ENCODE results near the gene COL4A4.

The COL4A4 gene

GRCh38 chr2:227052879-227053278 lies 111.1 kb downstream of the COL4A4 start:
- TF ChIP-seq, protein P1, sequence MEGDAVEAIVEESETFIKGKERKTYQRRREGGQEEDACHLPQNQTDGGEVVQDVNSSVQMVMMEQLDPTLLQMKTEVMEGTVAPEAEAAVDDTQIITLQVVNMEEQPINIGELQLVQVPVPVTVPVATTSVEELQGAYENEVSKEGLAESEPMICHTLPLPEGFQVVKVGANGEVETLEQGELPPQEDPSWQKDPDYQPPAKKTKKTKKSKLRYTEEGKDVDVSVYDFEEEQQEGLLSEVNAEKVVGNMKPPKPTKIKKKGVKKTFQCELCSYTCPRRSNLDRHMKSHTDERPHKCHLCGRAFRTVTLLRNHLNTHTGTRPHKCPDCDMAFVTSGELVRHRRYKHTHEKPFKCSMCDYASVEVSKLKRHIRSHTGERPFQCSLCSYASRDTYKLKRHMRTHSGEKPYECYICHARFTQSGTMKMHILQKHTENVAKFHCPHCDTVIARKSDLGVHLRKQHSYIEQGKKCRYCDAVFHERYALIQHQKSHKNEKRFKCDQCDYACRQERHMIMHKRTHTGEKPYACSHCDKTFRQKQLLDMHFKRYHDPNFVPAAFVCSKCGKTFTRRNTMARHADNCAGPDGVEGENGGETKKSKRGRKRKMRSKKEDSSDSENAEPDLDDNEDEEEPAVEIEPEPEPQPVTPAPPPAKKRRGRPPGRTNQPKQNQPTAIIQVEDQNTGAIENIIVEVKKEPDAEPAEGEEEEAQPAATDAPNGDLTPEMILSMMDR (IDR thresholded peaks at IDR 0.05), result no peak
- no peak overlapping the region for H3K27ac ChIP-seq

DNA sequence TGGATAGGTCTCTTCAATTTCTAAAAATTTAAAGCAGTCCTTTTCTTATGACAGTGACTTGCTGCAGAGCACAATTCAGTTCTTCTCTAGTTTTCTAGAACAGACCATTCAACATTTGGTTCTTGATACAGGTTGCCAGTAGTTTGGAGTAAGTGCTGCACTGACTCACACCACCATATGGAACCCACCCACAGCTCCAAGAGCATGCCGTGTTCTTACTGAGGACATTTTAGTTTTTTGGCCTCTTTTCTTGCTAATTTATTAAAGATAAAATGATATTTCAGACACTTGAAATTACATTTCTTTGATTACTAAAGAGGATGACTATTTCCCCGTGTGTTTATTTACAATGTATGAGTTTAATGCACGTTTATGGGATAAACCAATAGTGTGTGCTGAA lies 120.0 kb downstream of the COL4A4 start:
- no peak overlapping the region for H3K27ac ChIP-seq
- TF ChIP-seq, protein P1 (IDR thresholded peaks at IDR 0.05), result no peak
- TF ChIP-seq ZFX (IDR thresholded peaks at IDR 0.05; ENCODE audit: borderline replicate concordance), result no peak

GRCh38 chr2:227038550-227039189 lies 125.3 kb downstream of the COL4A4 start:
- TF ChIP-seq, protein P1 (IDR thresholded peaks at IDR 0.05), result no peak
- TF ChIP-seq ZFX (IDR thresholded peaks at IDR 0.05; ENCODE audit: borderline replicate concordance), result no peak
- no peak overlapping the region for H3K27ac ChIP-seq

DNA sequence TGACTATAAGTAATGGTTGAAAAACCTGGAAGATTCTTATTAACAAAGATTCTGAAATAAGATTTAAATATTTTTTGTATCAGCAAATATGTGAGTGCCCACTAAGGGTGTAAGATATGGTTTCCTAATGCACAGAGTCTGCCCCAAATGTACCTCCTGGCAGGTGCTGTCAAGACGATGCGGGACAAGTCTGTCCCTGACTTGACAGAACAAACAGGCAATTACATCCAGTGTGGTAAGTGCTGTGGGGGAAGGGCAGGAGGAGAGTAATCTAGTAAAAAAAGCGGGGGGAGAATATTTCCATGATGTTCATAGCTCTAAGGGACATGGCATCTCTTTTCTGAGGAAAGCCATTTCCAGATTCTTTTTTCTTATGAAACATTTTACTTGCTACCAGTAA lies 127.5 kb downstream of the COL4A4 start:
- TF ChIP-seq ZFX (IDR thresholded peaks at IDR 0.05; ENCODE audit: borderline replicate concordance), result no peak
- TF ChIP-seq, protein P1 (IDR thresholded peaks at IDR 0.05), result no peak
- no peak overlapping the region for H3K27ac ChIP-seq

DNA sequence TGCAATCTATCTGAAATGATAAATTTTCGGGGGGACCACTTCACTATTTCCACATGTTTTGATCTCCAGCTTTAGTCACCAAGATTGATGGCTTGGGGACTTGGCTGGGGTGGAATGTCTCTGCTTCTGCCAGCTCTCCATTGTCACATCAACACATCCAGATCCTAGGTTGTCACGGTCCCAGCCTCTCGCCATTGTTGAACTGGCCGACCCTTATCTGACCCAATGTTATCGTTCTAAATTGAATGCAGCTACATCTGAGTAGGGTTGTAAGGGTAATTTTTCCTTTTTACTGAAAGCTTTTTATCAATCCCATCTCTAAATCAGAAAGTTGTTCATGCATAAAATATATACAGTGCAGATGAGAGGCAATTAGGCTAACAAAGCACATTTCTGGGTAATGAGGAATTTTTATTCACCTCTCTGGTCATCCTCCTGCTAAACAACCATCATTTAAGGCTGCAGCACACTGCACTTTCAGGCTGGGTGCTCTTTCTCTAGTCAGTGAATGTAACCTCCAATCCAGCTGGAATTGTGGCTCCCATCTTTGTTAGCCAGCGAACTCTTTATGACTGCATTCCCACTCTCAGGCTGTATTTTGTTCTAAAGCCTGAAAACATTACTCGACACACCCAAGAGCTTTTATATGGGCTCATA lies 128.2 kb downstream of the COL4A4 start:
- TF ChIP-seq, protein P1 (IDR thresholded peaks at IDR 0.05), result no peak
- TF ChIP-seq ZFX (IDR thresholded peaks at IDR 0.05; ENCODE audit: borderline replicate concordance), result no peak
- H3K27ac ChIP-seq, result no peak overlapping the region

DNA sequence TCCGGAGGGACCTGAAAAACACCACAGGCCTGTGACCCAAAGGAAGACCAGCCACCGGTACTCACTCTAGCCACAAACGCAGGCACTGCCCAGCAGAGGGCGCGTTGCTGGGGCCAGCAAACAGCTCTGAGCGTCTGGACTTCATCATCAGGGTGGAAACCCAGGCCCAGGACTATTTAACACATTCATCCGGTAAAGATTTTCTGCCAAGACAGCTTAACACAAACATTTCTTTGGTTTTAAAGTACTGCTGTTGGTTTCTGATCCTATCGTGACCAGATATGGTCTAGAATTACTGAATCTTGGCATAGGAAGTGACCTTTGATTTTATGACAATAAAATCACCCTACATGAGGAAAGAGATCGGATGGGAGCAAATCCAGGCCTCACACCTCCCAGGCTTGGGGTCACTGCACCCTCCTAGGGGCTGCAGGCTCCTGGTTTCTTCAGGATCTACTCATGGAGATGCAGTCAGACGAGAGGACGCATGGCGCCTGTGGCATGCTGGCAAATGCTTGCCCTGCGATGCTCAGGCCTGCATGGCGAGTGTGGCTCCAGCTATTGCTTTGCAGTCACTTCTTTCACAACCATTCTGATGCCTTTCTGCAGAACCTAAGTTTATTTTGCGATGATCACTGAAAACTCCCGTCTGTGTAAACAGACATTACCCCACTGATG lies 130.4 kb downstream of the COL4A4 start:
- TF ChIP-seq, protein P1 (IDR thresholded peaks at IDR 0.05), result peak; percentile 93
- TF ChIP-seq ZFX (IDR thresholded peaks at IDR 0.05; ENCODE audit: borderline replicate concordance), result no peak
- no peak overlapping the region for H3K27ac ChIP-seq

DNA sequence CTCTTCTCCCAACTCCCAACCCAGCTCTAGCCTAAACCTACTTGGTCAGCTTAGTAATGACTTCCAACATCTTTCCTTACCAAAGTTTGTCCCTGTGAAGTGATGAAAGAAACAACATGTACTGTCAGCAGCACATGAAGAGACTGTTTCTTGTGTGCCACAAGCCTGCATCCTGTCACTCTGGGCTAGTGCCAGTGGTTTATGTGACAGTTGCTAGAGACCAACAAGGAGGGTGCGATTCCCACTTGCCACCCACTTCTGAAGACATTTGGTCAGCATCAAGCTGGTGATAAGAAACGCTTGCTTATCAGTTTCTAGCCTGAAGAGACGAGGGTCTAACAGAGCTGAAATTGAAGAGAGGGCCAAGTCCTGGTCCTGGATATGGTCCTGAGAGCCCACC lies 132.6 kb downstream of the COL4A4 start:
- H3K27ac ChIP-seq, result no peak overlapping the region
- no peak for TF ChIP-seq ZFX (IDR thresholded peaks at IDR 0.05; ENCODE audit: borderline replicate concordance)
- TF ChIP-seq, protein P1 (IDR thresholded peaks at IDR 0.05), result no peak
